ENCODE results near the gene CCHCR1. TPM values are rescaled to one million over a fixed set of nuclear protein-coding genes. Genes with fewer than 3 reads are reported as not detected.
A peak's percentile ranks its signal among the peaks of the same experiment; 100 is the strongest.

The CCHCR1 gene
- total RNA-seq, 1 experiment from 2014 or later = 45.5 TPM

DNA sequence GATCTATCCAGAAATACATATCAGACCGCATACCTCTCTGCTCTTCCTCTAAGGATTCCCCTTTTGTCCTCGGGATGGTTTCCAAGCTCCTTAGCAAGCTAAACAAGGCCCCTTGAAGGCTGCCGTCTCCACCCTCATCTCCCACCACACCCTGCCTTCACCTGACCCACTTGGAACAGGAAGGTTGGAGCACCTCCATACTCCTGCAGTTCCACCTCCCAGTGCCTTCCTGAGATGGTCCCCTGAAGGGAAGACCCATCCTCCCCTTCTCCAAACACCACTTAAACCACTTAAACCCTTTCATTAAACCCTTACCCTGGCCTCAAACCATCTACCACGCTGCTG is 21.4 kb upstream of the CCHCR1 start:
- H3K23ac ChIP-seq (ENCODE audit: insufficient read length, low read depth, low read length) = no peak overlapping the region
- H3K27me3 ChIP-seq (ENCODE audit: insufficient read depth, low read length) = no peaks in the 10 kb centered on the region
- no peak overlapping the region for H3K18ac ChIP-seq (ENCODE audit: insufficient read length, low read depth, low read length)
- no peaks in the 10 kb centered on the region for H3K23me2 ChIP-seq (ENCODE audit: insufficient read length, low read depth, low read length, poor library complexity, severe bottlenecking)
- H3K56ac ChIP-seq (ENCODE audit: insufficient read length, low read depth, low read length) = no peak overlapping the region
- H4K8ac ChIP-seq (replicated peaks; ENCODE audit: insufficient read length, low read depth, low read length) = no peak overlapping the region
- H4K20me1 ChIP-seq (ENCODE audit: control insufficient read depth, insufficient read depth, insufficient read length) = no peaks in the 10 kb centered on the region
- 100% methylated on average over 1 of the region's 4 CpGs for WGBS (ENCODE audit: extremely low coverage, insufficient read length, low lambda C conversion rate)
- no peaks in the 10 kb centered on the region for H3K79me1 ChIP-seq (ENCODE audit: insufficient read depth, low read depth, low read length, poor library complexity, severe bottlenecking)
- H3K79me2 ChIP-seq (ENCODE audit: insufficient read depth, low read length) = peaks cover 3% of the 10 kb centered on the region; the same call in 1 of the 2 replicates
- H3K9ac ChIP-seq (ENCODE audit: extremely low read depth, insufficient read length, low read length) = no peak overlapping the region
- H3K4me1 Mint-ChIP-seq = peaks cover 35 to 41% of the 10 kb centered on the region in 2 experiments
- no peak overlapping the region for H2BK20ac ChIP-seq (ENCODE audit: low read depth, low read length, poor library complexity, severe bottlenecking)
- H3K4ac ChIP-seq (ENCODE audit: low read depth, low read length) = no peak overlapping the region
- H3K9me3 ChIP-seq (ENCODE audit: control insufficient read depth, low read depth, low read length) = no peaks in the 10 kb centered on the region
- H2BK15ac ChIP-seq (ENCODE audit: low read depth, low read length) = no peak overlapping the region
- H3K27me3 Mint-ChIP-seq (ENCODE audit: low read depth) = 0 out of 2 replicates have a peak, but pooled peaks cover 1% of the 10 kb centered on the region
- H3K27ac ChIP-seq (ENCODE audit: insufficient read length, low read depth, low read length) = no peak overlapping the region
- peaks cover 5% of the 10 kb centered on the region; the same call in 1 of the 2 replicates for H3K4me1 ChIP-seq (ENCODE audit: insufficient read depth, low read length)
- no peak overlapping the region for H2BK5ac ChIP-seq (ENCODE audit: insufficient read length, low read length)
- no peak overlapping the region for H4K91ac ChIP-seq (ENCODE audit: insufficient read length, low read depth, low read length)
- no peak overlapping the region for H3K14ac ChIP-seq (ENCODE audit: insufficient read depth, low read length)
- DNase-seq = no peak
- H2AK5ac ChIP-seq (ENCODE audit: insufficient read length, low read length) = no peak overlapping the region
- TF ChIP-seq, protein P1, sequence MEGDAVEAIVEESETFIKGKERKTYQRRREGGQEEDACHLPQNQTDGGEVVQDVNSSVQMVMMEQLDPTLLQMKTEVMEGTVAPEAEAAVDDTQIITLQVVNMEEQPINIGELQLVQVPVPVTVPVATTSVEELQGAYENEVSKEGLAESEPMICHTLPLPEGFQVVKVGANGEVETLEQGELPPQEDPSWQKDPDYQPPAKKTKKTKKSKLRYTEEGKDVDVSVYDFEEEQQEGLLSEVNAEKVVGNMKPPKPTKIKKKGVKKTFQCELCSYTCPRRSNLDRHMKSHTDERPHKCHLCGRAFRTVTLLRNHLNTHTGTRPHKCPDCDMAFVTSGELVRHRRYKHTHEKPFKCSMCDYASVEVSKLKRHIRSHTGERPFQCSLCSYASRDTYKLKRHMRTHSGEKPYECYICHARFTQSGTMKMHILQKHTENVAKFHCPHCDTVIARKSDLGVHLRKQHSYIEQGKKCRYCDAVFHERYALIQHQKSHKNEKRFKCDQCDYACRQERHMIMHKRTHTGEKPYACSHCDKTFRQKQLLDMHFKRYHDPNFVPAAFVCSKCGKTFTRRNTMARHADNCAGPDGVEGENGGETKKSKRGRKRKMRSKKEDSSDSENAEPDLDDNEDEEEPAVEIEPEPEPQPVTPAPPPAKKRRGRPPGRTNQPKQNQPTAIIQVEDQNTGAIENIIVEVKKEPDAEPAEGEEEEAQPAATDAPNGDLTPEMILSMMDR (conservative IDR thresholded peaks at IDR 0.05) = no peak
- H2BK12ac ChIP-seq (ENCODE audit: insufficient read length, low read depth, low read length) = no peak overlapping the region
- H3T11ph ChIP-seq (ENCODE audit: low read length) = no peak overlapping the region
- no peak overlapping the region for H2AFZ ChIP-seq (ENCODE audit: low read length)
- no peak overlapping the region for H2BK120ac ChIP-seq (ENCODE audit: low read depth, low read length, poor library complexity, severe bottlenecking)
- H3K27ac Mint-ChIP-seq = peak overlapping the region in 2 of 3 experiments; percentile 10 to 41; a peak in 3 of 7 replicates
- no peak overlapping the region for H3K4me2 ChIP-seq (ENCODE audit: insufficient read depth, insufficient read length, low read length)
- no peak overlapping the region for H3K4me3 Mint-ChIP-seq
- H4K5ac ChIP-seq (ENCODE audit: insufficient read length, low read depth, low read length) = no peak overlapping the region
- no peaks in the 10 kb centered on the region for H3K9me3 Mint-ChIP-seq
- H3K36me3 Mint-ChIP-seq (ENCODE audit: insufficient read depth in 1 of 3, low read depth in 3 of 3) = peaks cover 0 to 6% (median 4%) of the 10 kb centered on the region in 3 experiments; a peak in 4 of 7 replicates
